Brain microvascular endothelial cell (primary cell): ENCODE results near the gene DCLRE1C.
"Not testable (repeated sequence)": the region's sequence is repeated elsewhere in the genome, so short reads cannot be mapped to it uniquely, and the experiment has no call there.

Experiments used
- DNase-seq: peaks from one replicate; pipeline ENCODE4 v3.0.0-alpha.2; 2020
- H3K27ac ChIP-seq: fragments of 250-450 bp; sonication (Bioruptor Pico); 2 replicates; pipeline ENCODE4 v1.5.1; 2020; ENCODE audit warnings: mild to moderate bottlenecking, moderate library complexity
- H3K27me3 ChIP-seq: fragments of 250-450 bp; sonication (Bioruptor Pico); replicated peaks from 2 replicates; pipeline ENCODE4 v1.5.1; 2020; ENCODE audit warnings: mild to moderate bottlenecking
- H3K36me3 ChIP-seq: fragments of 250-450 bp; sonication (Bioruptor Pico); replicated peaks from 2 replicates; pipeline ENCODE4 v1.5.1; 2020; ENCODE audit warnings: mild to moderate bottlenecking
- H3K4me3 ChIP-seq: 2 replicates; pipeline ENCODE4 v1.5.1; 2011; ENCODE audit warnings: low read depth, mild to moderate bottlenecking, control low read depth, low read length, moderate library complexity
- in situ Hi-C: cut with HindIII; loops from 2 replicates; pipeline ENCODE4 v1.10.0; 2017; ENCODE audit warnings: low sequenced_read_pairs, low pct_ligation_motif_present
- TF ChIP-seq, protein P1 (sequence below): IDR thresholded peaks from 2 replicates; pipeline ENCODE4 v1.5.1; 2011; ENCODE audit warnings: low read depth, mild to moderate bottlenecking, moderate library complexity, low read length, control low read depth, inconsistent platforms; ENCODE audit errors: missing control alignments

The DCLRE1C gene

GRCh38 chr10:14982744-14983143 is 28.8 kb upstream of the DCLRE1C start:
- H3K27me3 ChIP-seq = no peaks in the 10 kb centered on the region
- no peaks in the 10 kb centered on the region for H3K36me3 ChIP-seq
- TF ChIP-seq, protein P1, sequence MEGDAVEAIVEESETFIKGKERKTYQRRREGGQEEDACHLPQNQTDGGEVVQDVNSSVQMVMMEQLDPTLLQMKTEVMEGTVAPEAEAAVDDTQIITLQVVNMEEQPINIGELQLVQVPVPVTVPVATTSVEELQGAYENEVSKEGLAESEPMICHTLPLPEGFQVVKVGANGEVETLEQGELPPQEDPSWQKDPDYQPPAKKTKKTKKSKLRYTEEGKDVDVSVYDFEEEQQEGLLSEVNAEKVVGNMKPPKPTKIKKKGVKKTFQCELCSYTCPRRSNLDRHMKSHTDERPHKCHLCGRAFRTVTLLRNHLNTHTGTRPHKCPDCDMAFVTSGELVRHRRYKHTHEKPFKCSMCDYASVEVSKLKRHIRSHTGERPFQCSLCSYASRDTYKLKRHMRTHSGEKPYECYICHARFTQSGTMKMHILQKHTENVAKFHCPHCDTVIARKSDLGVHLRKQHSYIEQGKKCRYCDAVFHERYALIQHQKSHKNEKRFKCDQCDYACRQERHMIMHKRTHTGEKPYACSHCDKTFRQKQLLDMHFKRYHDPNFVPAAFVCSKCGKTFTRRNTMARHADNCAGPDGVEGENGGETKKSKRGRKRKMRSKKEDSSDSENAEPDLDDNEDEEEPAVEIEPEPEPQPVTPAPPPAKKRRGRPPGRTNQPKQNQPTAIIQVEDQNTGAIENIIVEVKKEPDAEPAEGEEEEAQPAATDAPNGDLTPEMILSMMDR = no peak
- in situ Hi-C loops = no loop called here
- H3K27ac ChIP-seq = no peak overlapping the region
- H3K4me3 ChIP-seq = no peak overlapping the region
- DNase-seq = no peak

GRCh38 chr10:14975672-14976273 is 21.9 kb upstream of the DCLRE1C start:
- TF ChIP-seq, protein P1 = peak; percentile 51
- Histone ChIP-seq H3K27me3 (no peaks in the 10 kb centered on the region), H3K27ac (no peak overlapping the region), H3K36me3 (no peaks in the 10 kb centered on the region), H3K4me3 (no peak overlapping the region)
- DNase-seq = no peak
- in situ Hi-C loops = no loop called here

DNA sequence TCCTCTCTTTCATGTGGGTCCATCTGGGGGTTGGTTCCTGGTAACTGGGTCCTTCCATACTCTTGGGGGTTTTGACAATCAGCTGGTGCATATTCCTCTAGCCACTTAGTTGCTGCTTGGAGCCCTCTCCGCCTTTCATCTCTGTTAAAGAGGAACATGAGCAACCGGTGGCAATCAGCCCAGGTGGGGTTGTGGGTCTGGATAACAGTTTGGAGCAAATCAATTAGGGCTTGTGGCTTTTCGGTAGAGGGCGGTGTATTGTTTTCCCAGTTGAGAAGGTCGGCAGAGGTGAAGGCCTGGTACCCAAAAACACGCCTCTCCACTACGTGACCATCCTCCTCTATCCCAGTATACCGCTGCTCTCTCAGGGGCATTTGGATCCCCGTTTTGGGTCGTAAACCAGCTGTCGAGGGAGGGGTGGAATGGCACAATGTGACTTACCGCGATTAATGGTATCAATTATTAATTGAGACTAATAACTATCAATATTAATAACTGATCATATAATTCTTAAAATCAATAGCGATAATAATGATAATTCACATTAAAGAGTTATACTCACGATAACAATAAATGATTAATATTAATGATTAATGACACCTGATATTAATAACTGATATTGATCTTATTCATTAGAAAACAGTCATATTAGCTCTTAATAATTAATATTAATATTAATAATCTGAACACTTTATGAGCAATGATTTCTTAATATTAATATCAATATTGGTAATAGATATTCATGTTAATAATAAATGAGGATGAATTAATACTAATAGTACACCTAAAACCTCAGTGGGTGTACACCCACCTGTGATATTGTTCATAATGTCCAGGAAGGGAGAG is 20.5 kb upstream of the DCLRE1C start:
- H3K4me3 ChIP-seq, in situ Hi-C loops, DNase-seq, H3K27ac ChIP-seq, H3K36me3 ChIP-seq, H3K27me3 ChIP-seq: not testable (repeated sequence)

- TF ChIP-seq, protein P1 = peak; percentile 77
- Histone ChIP-seq H3K4me3 (no peak overlapping the region), H3K27me3 (no peaks in the 10 kb centered on the region), H3K36me3 (no peaks in the 10 kb centered on the region), H3K27ac (no peak overlapping the region)
- no peak for DNase-seq
- in situ Hi-C loops = no loop called here
Measured at GRCh38 chr10:14971867-14972448, 18.1 kb upstream of the DCLRE1C start.

- Histone ChIP-seq H3K27ac (no peak overlapping the region), H3K36me3 (no peaks in the 10 kb centered on the region), H3K4me3 (no peak overlapping the region), H3K27me3 (no peaks in the 10 kb centered on the region)
- TF ChIP-seq, protein P1 = no peak
- DNase-seq = no peak
- in situ Hi-C loops = no loop called here
Measured at GRCh38 chr10:14967897-14968296, 14.0 kb upstream of the DCLRE1C start.
